H1 (cell line): ENCODE data around the gene TRIP13. TPM values are rescaled to one million over a fixed set of nuclear protein-coding genes. Genes with fewer than 3 reads are reported as not detected.

Source experiments
- BCL11A ChIP-seq, 2 experiments: IDR thresholded peaks; one replicate each; pipeline ENCODE4 v1.6.1; 2011; ENCODE audit warnings: low read depth in 2 of 2, low read length in 2 of 2, mild to moderate bottlenecking in 2 of 2
- KDM5A ChIP-seq: fragments of 200-600 bp; IDR thresholded peaks from 2 replicates; pipeline ENCODE4 v1.7.1; 2012; ENCODE audit warnings: mild to moderate bottlenecking, low read length, inconsistent platforms, mixed read lengths
- POU5F1 ChIP-seq: IDR thresholded peaks from 2 replicates; pipeline ENCODE4 v1.6.1; 2011; ENCODE audit warnings: low read depth, mild to moderate bottlenecking, low read length, moderate library complexity
- SAP30 ChIP-seq: fragments of 300-600 bp; sonication (generic); IDR thresholded peaks from 2 replicates; pipeline ENCODE4 v1.7.1; 2012; ENCODE audit warnings: low read length, moderate library complexity, mild to moderate bottlenecking, inconsistent platforms; ENCODE audit not compliant: insufficient read depth, insufficient replicate concordance
- SP2 ChIP-seq: IDR thresholded peaks from 2 replicates; pipeline ENCODE4 v1.6.1; 2012; ENCODE audit warnings: mild to moderate bottlenecking, low read length, inconsistent platforms
- SP4 ChIP-seq: IDR thresholded peaks from 2 replicates; pipeline ENCODE4 v1.6.1; 2012; ENCODE audit warnings: low read length, inconsistent platforms
- polyA plus RNA-seq, 7 experiments: library from polyadenylated mRNA; depleted of rRNA in 3 of 7; stranded (reverse) in 5 of 7; unstranded in 2 of 7; fragments of >200 nt in 5 of 7; fragments of 200-250 nt in 2 of 7; gene quantifications; 1 replicate in 5 of 7; 2 replicates in 1 of 7; 4 replicates in 1 of 7; pipeline versions ENCODE4 v1.2.1 to v1.2.3, GENCODE V29; 2011 to 2013; ENCODE audit warnings: missing spikeins in 2 of 7, mixed read lengths in 2 of 7
- total RNA-seq: library from RNA; stranded (reverse); fragmentation: NEBNext Ultra II Directional; extraction: Animal tissue kit (Norgen Biotek cat#: 25700); gene quantifications from 2 replicates; pipeline ENCODE4 v1.2.1, GENCODE V29; 2021
- TF ChIP-seq, protein P1 (sequence below), 3 experiments: IDR thresholded peaks; 1 replicate in 2 of 3; 2 replicates in 1 of 3; pipeline versions ENCODE4 v1.5.1 to v1.6.1; 2011; ENCODE audit warnings: low read length in 3 of 3, mild to moderate bottlenecking in 3 of 3, inconsistent platforms in 2 of 3, low read depth in 1 of 3, moderate library complexity in 1 of 3; ENCODE audit not compliant: insufficient read depth in 1 of 3; ENCODE audit errors: control extremely low read depth in 1 of 3

TRIP13 gene
- total and polyA plus RNA-seq, 2 of the 8 experiments (the other 6 are each of a cell fraction or from before 2014, with no cell fraction given) = 20.0 to 39.2 TPM

DNA sequence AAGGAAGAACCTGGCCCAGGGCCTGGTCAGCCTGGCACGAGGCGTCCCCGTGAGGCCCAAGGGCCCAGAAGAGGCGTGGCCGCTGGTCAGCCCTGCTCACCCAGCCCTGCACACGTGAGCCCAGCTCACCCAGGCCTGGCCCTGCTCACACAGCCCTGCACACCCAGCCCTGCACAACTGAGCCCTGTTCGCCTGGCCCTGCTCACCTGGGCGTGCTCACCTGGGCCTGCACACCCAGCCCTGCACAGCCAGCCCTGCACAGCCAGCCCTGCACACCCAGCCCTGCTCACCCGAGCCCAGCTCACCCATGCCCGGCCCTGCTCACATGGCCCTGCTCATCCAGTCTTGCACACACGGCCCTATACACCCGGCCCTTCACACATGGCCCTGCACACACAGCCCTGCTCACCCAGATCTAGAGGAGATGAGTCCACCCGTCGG is 44.0 kb upstream of the TRIP13 start (continued):
- TF ChIP-seq BCL11A (IDR thresholded peaks at IDR 0.05; ENCODE audit: low read depth in 2 of 2, low read length in 2 of 2) (no peak), SP4 (no peak), POU5F1 (no peak), SAP30 (no peak), SP2 (no peak), KDM5A (no peak)
- TF ChIP-seq, protein P1, sequence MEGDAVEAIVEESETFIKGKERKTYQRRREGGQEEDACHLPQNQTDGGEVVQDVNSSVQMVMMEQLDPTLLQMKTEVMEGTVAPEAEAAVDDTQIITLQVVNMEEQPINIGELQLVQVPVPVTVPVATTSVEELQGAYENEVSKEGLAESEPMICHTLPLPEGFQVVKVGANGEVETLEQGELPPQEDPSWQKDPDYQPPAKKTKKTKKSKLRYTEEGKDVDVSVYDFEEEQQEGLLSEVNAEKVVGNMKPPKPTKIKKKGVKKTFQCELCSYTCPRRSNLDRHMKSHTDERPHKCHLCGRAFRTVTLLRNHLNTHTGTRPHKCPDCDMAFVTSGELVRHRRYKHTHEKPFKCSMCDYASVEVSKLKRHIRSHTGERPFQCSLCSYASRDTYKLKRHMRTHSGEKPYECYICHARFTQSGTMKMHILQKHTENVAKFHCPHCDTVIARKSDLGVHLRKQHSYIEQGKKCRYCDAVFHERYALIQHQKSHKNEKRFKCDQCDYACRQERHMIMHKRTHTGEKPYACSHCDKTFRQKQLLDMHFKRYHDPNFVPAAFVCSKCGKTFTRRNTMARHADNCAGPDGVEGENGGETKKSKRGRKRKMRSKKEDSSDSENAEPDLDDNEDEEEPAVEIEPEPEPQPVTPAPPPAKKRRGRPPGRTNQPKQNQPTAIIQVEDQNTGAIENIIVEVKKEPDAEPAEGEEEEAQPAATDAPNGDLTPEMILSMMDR (IDR thresholded peaks at IDR 0.05; ENCODE audit: control extremely low read depth in 1 of 3, insufficient read depth in 1 of 3, low read depth in 1 of 3, low read length in 3 of 3) = no peak
